GM19025 (cell line): ENCODE data around the gene P2RY8.

Experiments
- ATAC-seq: cut with Tn5 transposase; IDR thresholded peaks from one replicate; pipeline ENCODE4 v1.9.1; 2021; ENCODE audit warnings: mild to moderate bottlenecking, low read depth, moderate library complexity; ENCODE audit not compliant: unreplicated experiment

Gene P2RY8

DNA sequence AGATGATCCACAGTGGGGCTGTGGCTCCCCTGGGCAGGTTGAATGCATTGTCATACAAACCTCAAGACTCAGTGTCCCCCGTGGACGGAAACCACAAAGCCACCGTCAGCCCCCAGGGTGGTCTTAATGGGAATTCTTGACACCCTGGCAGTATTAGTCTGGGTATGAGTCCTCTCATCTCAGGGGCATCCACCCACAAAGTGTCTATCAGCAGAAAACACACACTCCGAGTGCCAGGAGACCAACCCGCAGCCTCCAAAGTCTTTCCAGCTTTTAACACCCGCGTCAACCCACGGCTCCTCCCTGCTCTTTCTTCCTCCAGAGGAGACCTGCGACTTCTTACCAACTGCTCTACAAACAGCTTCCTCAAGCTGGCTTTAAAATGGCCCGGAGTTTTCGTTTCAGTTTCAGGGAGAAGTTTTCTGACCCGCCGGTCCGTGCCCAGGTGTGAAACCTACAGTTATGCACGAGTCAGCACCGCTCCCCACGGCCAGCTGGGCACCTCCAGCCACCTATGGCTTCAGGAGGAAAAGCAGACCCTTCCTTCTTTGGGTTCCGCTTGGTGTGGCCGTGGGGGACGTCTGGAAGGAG lies 69.9 kb downstream of the P2RY8 start:
- peak; percentile 42 for ATAC-seq

DNA sequence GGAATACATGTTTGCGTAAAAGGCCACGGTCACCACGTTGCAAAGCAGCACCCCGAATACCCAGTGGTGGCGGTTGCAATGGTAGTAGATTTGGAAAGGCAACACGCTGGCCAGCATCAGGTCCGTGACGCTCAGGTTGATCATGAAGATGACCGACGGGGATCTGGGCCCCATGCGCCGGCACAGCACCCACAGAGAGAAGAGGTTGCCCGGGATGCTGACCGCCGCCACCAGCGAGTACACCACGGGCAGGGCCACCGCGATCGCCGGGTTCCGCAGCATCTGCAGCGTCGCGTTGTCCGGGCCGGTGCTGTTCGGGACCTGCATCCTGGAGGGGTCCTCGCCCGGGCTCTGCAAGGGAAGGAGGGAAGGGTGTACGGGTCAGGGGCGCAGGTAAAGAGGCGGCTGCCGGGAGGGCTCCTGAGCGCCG lies 70.7 kb downstream of the P2RY8 start:
- ATAC-seq: no peak

DNA sequence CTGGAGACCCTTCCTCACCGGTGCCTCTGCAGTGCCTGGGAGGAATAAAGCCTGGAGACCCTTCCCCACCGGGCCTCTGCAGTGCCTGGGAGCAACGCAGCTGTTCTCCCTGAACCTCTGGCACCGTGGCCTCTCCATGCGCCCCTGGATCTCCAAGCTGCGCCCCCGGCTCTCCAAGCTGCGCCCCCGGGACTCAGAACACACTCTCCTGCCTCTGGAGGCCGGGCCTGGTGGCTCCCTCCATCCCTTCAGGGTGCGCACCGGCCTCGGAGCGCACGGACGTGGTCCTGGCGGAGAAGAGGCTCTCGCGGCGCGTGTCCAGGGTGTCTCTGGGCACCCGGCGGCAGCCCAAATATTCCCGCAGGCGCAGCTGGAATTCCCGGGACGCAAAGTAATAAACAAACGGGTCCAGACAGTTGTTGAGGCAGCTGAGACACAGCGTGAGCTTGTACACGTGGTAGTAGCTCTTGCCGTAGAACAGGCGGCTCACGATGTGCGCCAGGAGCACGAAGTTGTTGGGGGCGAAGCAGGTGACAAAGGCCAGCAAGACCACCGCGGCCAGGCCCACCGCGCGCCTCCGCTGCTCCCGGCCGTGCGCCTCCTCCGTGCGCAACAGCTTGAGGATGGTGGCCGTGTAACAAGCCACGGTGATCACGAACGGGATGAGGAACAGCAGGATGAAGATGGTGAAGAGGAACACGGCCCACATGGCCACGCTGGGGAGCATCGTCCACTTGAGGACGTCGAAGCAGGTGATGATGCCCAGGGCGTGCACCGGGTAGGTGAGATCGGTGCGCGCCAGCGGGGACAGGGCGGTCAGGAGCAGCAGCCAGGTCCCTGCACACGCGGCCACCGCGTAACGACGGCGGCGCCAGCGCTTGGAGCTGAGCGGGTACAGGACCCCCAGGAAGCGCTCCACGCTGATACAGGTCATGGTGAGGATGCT lies 71.4 kb downstream of the P2RY8 start:
- ATAC-seq: no peak

DNA sequence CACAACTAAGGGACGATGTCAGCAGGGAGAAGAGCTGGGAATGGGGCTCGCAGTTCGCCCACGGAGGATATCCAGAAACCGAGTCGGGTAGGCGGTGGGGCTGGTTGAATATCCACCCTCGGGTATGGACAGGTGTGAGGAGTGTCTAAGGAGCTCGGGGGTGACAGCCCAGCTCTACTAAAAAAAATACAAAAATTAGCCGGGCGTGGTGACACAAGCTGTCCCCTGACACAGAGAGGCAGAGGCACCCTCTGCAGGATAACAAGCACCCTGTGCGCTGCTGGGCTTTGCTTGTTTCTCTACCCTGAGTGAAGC lies 72.1 kb downstream of the P2RY8 start:
- ATAC-seq: no peak

- ATAC-seq: no peak
These were observed 72.7 kb downstream of the P2RY8 start for GRCh38 chrX:1464041-1464970.

- no peak for ATAC-seq
These were observed 73.4 kb downstream of the P2RY8 start for GRCh38 chrX:1463581-1463980.

DNA sequence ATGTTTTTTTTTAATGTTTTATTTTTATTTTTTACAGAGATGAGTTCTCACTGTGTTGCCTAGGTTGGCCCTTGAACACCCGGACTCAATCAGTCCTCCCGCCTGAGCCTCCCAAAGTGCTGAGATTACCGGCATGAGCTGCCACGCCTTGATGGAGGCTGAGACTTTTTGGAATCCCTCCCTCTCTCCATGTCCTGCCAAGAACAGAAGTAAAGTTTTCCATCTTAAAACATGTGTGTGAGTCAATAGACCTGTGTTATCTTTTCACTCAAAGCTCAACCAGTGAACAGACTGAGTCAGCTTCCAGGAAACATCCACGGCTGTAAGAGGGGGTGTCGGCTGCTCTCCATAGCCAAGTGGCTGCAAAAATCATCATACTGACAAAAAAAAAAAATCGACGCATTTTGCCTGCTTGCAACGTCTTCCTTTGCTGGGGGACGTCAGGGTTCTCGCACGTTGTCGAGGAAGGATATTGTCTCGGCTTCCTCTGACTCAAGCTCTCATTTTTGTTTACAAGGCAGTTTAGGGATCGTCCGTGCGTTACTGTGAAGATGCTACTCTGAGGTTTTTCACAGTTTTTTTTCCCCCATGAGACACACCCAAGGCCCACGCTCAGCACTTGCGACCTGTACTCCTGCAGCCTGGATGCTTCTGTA lies 74.3 kb downstream of the P2RY8 start:
- ATAC-seq: no peak

DNA sequence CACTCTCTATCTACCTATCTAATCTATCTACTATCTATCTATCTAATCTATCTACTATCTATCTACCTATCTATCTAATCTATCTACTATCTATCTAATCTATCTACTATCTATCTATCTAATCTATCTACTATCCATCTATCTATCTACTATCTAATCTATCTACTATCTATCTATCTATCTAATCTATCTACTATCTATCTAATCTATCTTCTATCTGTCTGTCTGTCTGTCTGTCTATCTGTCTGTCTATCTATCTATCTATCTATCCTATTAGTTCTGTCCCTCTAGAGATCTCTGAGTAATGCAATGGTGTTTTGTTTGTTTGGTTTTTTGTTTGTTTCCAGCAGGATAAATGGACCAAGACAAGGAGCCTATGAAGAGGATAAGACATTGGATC lies 74.9 kb downstream of the P2RY8 start:
- ATAC-seq: no peak

DNA sequence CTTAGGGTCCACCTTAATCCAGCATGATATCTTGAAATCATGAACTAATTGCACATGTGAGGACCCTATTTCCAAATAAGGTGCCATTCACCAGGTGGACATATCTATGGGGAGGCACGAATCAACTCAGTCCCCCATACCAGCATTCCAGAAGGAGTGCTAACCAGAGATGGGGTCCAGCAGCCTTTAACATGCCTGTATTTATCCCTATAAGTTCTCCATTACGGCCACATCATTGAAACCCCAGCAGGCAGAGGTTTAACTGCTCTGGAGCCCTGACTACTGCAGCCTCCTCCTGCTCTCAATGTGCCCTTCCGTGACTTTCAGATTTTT lies 81.1 kb downstream of the P2RY8 start:
- ATAC-seq: no peak

DNA sequence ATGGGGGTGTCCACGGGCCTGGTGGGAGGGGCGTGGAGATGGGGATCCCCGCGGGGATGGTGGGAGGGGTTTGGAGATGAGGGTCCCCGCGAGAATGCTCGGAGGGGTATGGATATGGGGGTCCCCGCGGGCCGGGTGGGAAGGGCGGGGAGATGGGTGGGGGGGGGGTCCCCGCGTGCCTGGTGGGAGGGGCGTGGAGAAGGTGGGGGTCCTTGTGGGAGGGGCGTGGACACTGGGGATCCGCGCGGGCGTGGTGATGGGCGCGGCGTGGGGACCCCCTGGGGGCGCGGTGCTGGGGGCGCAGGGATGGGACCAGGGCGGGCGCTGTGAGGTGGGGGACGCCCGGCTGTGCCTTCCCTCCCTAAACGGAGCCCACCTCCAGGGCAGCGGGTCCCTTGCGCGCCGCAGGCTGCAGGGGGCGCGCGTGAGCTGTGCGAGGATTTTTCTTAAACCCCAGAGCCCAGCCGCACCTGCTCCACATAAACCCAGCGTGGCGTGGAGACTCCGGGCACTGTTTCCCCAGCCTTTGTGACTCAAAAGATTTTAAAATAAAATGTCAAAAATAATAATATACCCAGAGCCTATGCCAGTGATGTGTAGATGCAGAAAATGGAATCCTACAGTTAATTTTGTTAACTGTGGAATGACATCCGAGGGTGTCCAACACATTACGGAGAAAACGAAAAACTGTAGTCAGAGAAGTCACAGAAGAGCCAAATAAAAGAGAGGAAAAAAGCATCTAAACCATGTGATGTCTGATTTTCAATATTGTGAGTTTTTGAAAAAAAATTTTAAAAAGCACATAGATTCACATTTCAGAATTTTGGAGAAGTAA lies 82.8 kb downstream of the P2RY8 start:
- peak; percentile 27 for ATAC-seq

- peak; percentile 8 for ATAC-seq
These were observed 83.6 kb downstream of the P2RY8 start for GRCh38 chrX:1453395-1453783.

GRCh38 chrX:1452516-1453394 lies 84.2 kb downstream of the P2RY8 start, which contains the start of gene ASMTL:
Gene ASMTL (minus strand): TSS chrX:1452909. CDS start chrX:1452840, 69 bp downstream.
- peak; percentile 73 for ATAC-seq

- no peak for ATAC-seq
These were observed 85.1 kb downstream of the P2RY8 start for GRCh38 chrX:1451661-1452515.

DNA sequence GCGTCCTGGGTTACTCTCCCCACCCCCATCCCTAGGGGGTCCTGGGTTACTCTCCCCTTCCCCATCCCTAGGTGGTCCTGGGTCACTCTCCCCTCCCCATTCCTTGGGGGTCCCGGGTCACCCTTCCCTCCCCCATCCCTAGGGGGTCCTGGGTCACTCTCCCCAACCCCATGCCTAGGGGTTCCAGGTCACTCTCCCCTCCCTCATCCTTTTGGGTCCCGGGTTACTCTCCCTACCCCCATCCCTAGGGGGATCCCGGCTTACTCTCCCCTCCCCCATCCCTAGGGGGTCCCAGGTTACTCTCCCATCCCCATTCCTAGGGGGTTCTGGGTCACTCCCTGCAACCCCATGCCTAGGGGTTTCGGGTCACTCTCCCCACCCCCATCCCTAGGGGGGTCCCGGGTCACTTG lies 85.7 kb downstream of the P2RY8 start:
- ATAC-seq: no peak

- ATAC-seq: no peak
These were observed 86.4 kb downstream of the P2RY8 start for GRCh38 chrX:1450361-1451161.

- no peak for ATAC-seq
These were observed 87.2 kb downstream of the P2RY8 start for GRCh38 chrX:1449823-1450149.
